Mononuclear cell (primary cell): ENCODE results near the gene DNAAF5. TPM values are rescaled to one million over a fixed set of nuclear protein-coding genes. Genes with fewer than 3 reads are reported as not detected.

Experiments used
- H3K27me3 ChIP-seq: 2 replicates; pipeline ENCODE4 v1.6.0; 2011; ENCODE audit warnings: low read length, control low read depth; ENCODE audit not compliant: insufficient read depth
- H3K4me1 ChIP-seq: 2 replicates; pipeline ENCODE4 v1.5.1; 2011; ENCODE audit warnings: mild to moderate bottlenecking, low read length, control low read depth; ENCODE audit not compliant: insufficient read depth
- H3K4me3 ChIP-seq: 2 replicates; pipeline ENCODE4 v1.5.1; 2011; ENCODE audit warnings: mild to moderate bottlenecking, low read length, moderate library complexity
- H3K9me3 ChIP-seq: 2 replicates; pipeline ENCODE4 v1.5.1; 2011; ENCODE audit warnings: low read depth, mild to moderate bottlenecking, control low read depth, low read length
- total RNA-seq: library from RNA; depleted of rRNA; stranded (reverse); fragments of >200 nt; gene quantifications from one replicate; pipeline ENCODE4 v1.2.3, GENCODE V29; 2012

The DNAAF5 gene
- total RNA-seq, result 2.9 TPM

DNA sequence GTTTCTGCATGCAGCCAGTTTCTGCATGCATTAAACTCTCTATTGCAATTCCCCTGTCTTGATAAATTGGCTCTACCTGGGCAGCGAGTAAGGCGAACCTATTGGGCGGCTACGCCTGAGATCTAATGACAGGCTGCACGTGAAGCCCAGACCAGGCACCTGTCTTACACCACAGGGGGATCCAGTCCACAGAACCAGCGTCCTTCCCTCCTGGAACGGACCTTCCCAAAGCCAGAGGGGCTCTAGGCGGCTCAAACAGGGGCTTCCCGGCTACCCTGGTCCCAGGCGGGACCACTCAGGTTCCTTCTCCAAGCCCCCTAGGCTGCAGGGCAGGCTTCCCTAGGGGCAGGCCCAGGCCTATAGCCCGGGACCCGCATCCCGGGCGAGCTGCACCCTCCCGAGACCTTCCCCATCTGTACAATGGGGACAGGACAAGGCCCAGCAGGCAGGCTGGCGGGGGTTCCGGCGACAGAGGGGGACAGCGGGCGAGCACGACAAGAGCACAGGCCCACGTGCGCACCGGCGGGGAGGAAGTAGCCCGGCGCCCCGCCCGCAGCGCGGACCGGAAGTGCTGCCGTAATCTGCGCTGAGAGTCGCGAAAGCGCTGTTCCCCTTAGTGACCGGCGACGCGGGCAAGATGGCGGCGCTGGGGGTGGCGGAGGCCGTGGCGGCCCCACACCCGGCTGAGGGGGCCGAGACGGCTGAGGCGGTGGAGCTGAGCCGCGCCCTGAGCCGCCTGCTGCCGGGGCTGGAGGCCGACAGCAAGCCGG is at the start of gene DNAAF5:
TSS of gene DNAAF5 (plus strand) at position 616 of the 770 bp plus-strand sequence. CDS start at position 638, 22 bp downstream.
- peak within 1 kb of the TSS; percentile 70 for H3K4me3 ChIP-seq
- H3K9me3 ChIP-seq, result no peaks in the 10 kb centered on the region
- H3K27me3 ChIP-seq, result no peaks in the 10 kb centered on the region
- H3K4me1 ChIP-seq, result peaks cover 14% of the 10 kb centered on the region

DNA sequence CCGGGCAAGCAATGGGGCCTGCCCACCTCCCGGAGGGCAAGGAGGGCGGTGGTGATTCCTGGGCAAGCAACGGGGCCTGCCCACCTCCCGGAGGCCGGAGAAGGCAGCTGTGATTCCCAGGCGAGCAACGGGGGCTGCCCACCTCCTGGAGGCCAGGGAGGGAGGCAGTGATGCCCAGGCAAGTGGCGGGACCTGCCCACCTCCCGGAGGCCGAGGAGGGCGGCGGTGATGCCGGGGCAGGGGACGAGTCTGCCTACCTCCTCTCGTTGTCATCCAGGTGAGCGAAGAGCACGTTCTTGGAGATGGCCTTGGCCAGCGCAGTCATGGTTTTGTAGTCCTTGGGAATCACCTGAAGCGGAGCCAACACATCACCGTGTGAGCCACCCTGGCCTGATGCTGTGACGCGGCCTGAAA is 49.5 kb upstream of the DNAAF5 start:
- Histone ChIP-seq H3K27me3 (no peaks in the 10 kb centered on the region), H3K9me3 (no peaks in the 10 kb centered on the region), H3K4me3 (no peak overlapping the region), H3K4me1 (no peaks in the 10 kb centered on the region)

DNA sequence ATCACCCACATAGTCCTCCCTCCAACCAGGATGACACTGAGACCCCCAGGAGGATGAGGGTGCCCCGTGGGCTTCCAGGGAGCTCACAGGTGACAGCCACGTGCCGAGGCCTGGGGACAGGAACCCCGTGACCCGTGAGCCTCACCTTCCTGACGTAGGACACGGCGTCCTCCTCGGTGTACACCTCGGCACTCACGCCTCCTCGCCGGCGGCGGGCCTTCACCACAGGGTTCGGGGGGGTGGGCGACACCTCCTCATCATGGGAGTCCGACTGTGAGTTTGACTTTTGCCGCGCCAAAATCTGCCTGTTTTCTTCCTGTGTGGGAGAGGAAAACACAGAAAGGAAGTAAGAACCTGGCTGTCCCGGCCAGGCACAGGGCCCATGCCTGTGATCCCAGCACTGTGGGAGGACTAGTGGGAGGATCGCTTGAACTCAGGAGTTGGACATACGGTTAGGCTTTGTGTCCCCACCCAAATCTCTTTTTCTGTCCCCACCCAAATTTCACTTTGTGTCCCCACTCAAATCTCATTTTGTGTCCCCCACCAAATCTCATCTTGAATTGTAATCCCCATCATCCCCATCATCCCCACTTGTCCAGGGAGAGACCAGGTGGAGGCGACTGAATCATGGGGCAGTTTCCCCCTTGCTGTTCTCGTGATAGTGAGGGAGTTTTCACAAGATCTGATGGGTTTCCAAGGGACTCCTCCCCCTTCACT is 45.9 kb upstream of the DNAAF5 start:
- Histone ChIP-seq H3K9me3 (peaks cover 3% of the 10 kb centered on the region), H3K27me3 (no peaks in the 10 kb centered on the region), H3K4me3 (no peak overlapping the region), H3K4me1 (no peaks in the 10 kb centered on the region)

DNA sequence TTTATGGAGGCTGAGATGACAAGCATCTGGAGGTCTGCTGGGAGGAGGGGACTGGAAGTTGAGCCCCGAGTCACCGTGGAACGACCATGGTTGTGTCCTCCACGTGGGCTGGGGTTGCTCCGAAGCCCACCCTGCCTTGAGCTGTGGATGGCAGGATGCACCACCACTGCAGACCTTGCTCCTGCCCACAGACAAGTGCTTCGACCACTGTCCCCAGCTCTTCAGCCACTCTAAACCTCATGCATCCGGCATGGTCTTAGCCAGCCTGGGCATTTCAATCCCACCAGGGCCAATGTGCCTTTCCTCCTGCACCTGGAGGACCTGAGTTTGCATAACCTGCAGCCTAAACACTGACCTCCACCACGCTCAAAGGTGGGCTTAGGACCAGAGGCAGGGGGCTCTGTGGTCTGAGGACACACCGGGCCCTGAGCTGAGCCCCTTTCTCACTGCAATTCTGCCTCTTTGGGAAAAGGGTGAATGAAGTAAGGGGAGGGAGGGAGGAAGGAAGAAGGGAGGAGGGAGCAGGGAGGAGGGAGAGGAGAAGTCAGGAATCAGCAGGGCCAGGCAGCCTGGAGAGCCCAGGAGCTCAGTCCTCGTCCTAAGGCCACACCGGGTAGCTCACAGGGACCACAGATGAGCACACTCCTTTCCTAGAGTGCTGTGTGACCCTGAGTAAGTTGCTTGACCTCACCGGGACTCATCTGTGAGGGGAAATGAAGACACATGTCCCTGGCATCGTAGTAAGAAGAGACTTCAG is 44.8 kb upstream of the DNAAF5 start:
- Histone ChIP-seq H3K9me3 (peaks cover 9% of the 10 kb centered on the region), H3K27me3 (no peaks in the 10 kb centered on the region), H3K4me1 (no peaks in the 10 kb centered on the region), H3K4me3 (no peak overlapping the region)

DNA sequence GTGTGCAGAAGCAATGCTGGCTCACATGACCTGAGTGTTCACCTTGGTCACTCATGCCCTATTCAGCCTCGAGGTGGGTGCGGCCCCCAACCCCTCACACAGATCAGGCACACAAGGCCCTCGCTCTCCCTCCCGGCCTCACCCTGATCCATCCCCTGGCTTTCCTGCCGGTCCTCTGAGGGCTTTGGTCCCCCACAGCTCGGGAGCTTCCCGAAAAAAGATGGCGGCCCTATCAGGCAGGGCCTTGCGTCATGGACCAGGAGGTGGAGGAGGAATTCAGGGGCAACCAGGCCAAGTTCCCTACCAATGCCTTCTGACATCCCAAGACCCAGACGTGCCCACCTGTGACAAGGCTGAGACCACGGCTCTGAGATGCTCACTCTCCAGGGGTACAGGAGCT is 43.7 kb upstream of the DNAAF5 start:
- Histone ChIP-seq H3K9me3 (peaks cover 9% of the 10 kb centered on the region), H3K4me3 (no peak overlapping the region), H3K4me1 (no peaks in the 10 kb centered on the region), H3K27me3 (no peaks in the 10 kb centered on the region)

DNA sequence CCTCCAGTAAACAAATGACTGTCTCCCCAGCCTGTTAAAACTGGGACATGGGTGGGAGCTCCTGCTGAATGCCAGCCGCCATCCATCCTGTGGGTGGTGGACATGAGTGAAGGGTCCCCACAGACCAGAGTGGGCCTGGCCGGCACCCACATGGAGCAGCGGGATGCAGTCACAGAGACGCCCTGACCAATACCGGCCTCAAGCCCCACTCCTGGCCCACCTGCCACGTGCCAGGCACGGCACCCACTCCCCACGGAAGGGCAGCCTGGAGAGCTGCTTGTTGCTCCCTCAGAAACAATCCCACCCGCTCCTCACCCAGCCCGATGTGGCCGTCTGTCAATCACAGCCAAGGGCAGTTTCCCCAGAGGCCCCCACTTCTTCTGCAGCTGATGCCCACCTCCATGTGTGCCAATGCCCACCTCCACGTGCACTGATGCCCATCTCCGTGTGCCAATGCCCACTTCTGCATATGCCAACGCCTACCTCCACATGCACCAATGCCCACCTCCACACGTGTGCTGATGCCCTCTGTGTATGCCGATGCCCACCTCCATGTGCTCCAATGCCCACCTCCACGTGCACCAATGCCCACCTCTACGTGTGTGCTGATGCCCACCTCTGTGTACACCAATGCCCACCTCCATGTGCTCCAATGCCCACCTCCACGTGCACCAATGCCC is 42.8 kb upstream of the DNAAF5 start:
- peaks cover 9% of the 10 kb centered on the region for H3K9me3 ChIP-seq
- H3K4me3 ChIP-seq, result no peak overlapping the region
- H3K27me3 ChIP-seq, result no peaks in the 10 kb centered on the region
- H3K4me1 ChIP-seq, result no peaks in the 10 kb centered on the region

DNA sequence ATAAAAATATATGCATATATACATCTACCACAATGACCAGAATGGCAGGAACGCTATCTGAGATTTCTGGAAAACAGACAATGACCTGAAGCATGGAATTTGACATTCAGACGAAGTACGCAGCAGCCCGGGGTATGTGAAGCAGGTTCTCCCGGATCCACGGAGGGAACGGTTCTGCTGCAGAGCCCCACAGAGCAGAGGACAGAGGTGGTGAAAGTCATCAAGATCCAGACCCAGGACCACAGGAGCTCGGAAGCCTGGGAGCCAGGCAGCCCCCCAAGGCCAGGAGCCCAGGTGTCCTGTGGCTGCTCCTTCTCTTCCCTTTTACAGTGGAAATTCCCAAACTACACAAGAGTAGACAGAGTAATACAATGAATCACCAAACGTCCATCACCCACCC is 42.1 kb upstream of the DNAAF5 start:
- H3K4me3 ChIP-seq, result no peak overlapping the region
- H3K9me3 ChIP-seq, result peaks cover 9% of the 10 kb centered on the region
- no peaks in the 10 kb centered on the region for H3K4me1 ChIP-seq
- H3K27me3 ChIP-seq, result no peaks in the 10 kb centered on the region

DNA sequence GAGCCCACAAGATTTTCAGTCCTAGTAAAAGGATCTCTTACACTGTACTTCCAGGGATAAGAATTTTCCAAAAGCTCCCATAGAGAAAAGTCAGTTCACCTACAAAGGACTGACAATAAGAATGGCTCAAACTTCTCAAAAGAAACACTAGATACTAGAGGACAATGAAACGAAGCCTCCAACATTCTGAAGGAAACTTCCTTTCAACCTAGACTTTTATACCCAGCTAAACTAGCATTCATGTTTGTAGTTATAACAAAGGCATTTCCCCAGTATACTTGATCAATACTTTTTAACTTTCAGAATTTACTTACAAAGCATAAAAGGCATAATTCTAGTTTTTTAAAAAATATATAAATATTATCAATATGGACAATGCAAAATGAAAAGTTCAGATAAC is 41.0 kb upstream of the DNAAF5 start:
- Histone ChIP-seq H3K27me3 (no peaks in the 10 kb centered on the region), H3K4me1 (no peaks in the 10 kb centered on the region), H3K9me3 (peaks cover 9% of the 10 kb centered on the region), H3K4me3 (no peak overlapping the region)

DNA sequence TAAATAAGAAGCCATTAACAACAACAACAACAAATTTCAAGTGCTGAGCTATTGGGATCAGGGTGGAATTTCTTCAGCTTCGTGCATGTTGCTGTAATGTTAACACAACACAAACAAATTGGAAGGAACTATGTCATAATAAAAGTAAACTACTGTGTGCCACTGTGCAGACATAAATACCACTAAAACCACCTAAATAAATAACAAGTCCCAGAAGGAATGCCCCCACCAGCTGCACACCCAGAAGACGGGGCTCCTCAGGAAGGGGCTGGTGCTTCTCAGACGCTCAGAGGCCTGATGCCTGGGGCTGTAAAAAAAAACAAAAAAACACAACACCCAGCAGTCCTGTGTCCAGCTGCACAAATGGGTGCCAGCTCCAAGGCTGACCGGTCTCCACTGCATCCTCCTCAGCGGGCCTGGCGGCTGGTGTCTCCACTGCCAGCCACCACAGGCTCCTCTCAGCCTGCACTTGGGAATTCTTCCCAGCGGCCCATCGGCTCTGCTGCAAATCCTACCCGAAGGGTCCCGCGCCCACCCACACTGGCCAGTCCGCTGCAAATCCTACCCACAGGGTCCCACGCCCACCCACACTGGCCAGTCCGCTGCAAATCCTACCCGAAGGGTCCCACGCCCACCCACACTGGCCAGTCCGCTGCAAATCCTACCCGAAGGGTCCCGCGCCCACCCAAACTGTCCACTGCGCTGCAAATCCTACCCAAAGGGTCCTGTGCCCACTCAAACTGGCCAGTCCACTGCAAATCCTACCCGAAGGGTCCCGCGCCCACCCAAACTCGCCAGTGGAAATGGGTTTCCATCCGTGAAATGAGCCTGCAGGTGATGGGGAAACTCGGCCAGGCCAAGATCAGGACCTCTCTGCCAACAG is 35.8 kb upstream of the DNAAF5 start:
- no peaks in the 10 kb centered on the region for H3K27me3 ChIP-seq
- H3K4me1 ChIP-seq, result no peaks in the 10 kb centered on the region
- H3K4me3 ChIP-seq, result no peak overlapping the region
- H3K9me3 ChIP-seq, result peaks cover 5% of the 10 kb centered on the region

DNA sequence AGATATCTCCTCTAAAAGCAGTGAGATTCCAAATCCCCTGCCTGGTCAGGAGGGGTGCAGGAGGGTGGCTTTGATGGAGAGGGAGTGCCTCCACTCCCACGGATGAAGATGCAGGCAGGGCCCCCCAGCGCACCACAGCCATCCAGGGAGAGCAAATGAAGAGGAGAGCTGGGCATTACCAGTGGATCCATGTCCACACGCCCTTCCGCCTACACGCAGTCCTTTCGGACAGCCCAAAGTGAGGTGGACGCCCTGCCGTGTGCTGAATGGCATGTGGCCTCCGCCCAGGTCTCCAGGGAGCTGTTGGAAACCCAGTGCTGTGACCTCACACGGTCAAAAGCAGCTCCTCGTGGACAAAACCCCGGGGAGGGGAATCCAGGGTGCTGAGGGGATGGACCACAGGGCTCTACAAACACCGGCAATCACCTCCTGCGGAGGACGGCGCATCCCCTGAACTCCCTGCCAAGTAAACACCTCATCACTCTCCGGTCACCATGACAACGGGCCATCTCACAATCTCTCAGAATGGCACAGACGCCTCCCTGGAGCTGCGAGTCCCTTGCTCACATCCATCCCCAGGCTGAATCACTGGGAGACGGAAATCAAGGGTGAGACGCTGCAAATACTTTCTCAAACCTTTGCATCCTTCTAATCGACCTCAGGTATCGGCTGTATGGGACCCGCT is 35.0 kb upstream of the DNAAF5 start:
- no peaks in the 10 kb centered on the region for H3K4me1 ChIP-seq
- no peak overlapping the region for H3K4me3 ChIP-seq
- no peaks in the 10 kb centered on the region for H3K27me3 ChIP-seq
- peaks cover 3% of the 10 kb centered on the region for H3K9me3 ChIP-seq

DNA sequence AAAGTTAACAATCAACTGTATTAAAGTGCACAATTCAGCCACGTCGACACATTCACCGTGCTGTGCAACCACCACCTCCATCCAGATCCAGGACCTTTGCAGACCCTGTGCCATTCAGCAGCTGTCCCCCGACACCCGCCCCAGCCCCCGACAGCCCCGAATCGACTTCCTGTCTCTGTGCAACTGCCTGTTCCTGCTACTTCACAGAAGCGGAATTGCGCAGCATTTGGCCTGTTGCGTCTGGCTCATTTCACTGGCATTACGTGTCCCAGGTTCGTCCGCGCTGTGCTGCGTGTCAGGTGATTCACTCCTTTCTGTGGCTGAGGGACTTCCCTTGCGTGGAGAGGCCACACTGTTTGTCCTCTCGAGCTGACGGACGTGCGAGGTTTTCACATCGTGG is 33.2 kb upstream of the DNAAF5 start:
- Histone ChIP-seq H3K27me3 (no peaks in the 10 kb centered on the region), H3K4me1 (no peaks in the 10 kb centered on the region), H3K4me3 (no peak overlapping the region), H3K9me3 (no peaks in the 10 kb centered on the region)

DNA sequence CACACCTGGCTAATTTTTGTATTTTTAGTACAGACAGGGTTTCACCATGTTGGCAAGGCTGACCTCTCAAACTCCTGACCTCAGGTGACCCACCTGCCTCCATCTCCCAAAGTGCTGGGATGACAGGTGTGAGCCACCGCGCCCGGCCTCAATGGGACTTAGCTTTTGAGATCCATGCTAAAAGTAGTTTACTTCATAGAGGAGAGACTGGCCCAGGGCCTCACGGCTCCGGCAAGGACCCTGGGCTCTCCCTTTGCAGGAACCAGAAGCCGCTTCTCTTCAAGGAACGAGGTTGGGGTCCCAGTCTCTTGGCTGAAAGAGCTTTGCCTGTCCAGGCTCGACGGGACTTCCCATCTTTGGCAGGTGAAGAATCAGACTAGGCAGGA is 30.1 kb upstream of the DNAAF5 start:
- Histone ChIP-seq H3K9me3 (no peaks in the 10 kb centered on the region), H3K4me1 (no peaks in the 10 kb centered on the region), H3K4me3 (no peak overlapping the region), H3K27me3 (no peaks in the 10 kb centered on the region)

DNA sequence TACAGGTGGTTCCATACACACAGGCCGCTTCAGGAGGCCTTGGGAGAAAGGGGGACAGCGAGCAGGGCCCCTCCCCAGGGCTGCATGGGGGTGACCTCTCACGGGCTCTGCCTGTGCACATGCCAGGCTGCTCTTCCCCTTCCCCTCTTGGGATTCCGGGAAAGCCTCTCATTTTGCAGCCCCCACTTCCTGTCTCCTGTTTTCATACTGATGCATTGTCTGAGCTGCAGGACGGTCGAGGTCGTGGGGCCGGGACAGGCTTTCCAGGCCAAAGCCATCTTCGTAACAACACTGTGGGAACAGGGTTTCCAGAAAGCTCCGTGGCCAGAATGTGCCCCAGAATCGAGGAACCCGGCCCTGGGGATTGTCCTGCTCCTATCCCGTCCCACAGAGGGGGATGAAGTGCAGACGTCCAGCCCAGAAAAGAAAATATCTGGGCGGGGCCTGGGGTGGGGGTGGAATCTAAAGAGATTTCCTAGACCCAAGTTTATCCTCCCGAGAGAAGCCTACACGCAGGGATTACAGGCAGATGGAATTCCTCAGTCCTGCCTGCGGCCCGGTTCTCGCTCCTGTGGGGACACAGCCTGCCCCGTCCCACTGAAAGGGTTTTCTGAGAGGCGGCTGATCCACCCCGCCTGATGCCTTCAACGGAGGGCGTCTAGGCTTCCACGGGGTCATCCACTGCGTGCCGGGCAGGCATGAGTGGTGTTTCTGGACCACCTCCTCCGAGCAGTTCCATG is 29.5 kb upstream of the DNAAF5 start:
- H3K4me1 ChIP-seq, result no peaks in the 10 kb centered on the region

More for the DNA sequence above, 29.5 kb upstream of the DNAAF5 start:
- no peak overlapping the region for H3K4me3 ChIP-seq
- H3K9me3 ChIP-seq, result no peaks in the 10 kb centered on the region
- no peaks in the 10 kb centered on the region for H3K27me3 ChIP-seq
